ENCODE results near the gene C1orf198. TPM values are rescaled to one million over a fixed set of nuclear protein-coding genes. Genes with fewer than 3 reads are reported as not detected.

Gene C1orf198
- total and polyA plus RNA-seq, 8 donors: 16.5 to 35.3 (median 20.7) TPM

DNA sequence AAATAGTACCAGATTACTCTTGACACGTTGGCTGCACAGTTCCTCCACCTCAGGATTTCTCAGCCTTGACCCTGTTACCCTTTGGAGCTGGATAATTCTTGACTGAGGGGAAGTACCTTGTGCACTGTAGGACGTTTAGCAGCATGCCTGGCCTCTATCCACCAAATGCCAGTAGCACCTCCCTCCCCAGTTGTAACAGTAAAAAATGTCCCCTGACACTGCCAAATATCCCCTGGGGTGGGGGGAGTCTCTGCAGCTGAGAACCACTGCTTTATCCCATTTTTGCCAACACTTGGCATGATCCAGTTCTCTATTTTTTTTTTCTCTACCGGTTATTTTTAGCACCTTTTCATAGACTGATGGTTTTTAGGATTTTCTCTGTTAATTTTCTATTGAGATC is 34.0 kb downstream of the C1orf198 start:
- DNase-seq (no peak), ATAC-seq (no peak), FAIRE-seq (no peak)
- no peaks in the 10 kb centered on the region for H3K4me1 ChIP-seq
- intact Hi-C loops (cut with DNase I): no loop called here
- no peak overlapping the region for H3K4me3 ChIP-seq
- peaks cover 0 to 15% (median 0%) of the 10 kb centered on the region in 3 donors for H3K36me3 ChIP-seq
- TF ChIP-seq, protein P1, sequence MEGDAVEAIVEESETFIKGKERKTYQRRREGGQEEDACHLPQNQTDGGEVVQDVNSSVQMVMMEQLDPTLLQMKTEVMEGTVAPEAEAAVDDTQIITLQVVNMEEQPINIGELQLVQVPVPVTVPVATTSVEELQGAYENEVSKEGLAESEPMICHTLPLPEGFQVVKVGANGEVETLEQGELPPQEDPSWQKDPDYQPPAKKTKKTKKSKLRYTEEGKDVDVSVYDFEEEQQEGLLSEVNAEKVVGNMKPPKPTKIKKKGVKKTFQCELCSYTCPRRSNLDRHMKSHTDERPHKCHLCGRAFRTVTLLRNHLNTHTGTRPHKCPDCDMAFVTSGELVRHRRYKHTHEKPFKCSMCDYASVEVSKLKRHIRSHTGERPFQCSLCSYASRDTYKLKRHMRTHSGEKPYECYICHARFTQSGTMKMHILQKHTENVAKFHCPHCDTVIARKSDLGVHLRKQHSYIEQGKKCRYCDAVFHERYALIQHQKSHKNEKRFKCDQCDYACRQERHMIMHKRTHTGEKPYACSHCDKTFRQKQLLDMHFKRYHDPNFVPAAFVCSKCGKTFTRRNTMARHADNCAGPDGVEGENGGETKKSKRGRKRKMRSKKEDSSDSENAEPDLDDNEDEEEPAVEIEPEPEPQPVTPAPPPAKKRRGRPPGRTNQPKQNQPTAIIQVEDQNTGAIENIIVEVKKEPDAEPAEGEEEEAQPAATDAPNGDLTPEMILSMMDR (IDR thresholded peaks at IDR 0.05): no peak
- H3K27ac ChIP-seq: no peak overlapping the region
- WGBS, 2 donors: 41 to 46% methylated on average over 3 of the region's 3 CpGs
- H3K9me3 ChIP-seq: no peaks in the 10 kb centered on the region
- H3K27me3 ChIP-seq: no peaks in the 10 kb centered on the region

DNA sequence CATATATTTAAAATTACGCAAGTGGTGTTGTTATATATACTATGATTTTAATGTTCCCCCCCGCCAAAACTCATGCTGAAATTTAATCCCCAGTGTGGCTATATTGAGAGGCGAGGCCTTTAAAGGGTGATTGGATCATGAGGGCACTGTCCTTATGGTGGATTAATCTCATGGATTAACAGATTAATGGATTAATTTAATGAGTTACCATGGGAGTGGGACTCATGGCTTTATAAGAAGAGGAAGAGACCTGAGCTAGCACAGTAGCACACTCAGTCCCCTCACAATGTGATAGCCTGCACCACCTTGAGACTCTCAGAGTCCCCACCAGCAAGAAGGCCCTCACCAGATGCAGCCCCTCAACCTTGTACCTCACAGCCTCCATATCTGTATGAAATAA is 34.8 kb downstream of the C1orf198 start:
- DNase-seq (no peak), FAIRE-seq (no peak), ATAC-seq (no peak)
- Histone ChIP-seq H3K4me1 (no peaks in the 10 kb centered on the region), H3K4me3 (no peak overlapping the region), H3K9me3 (no peaks in the 10 kb centered on the region), H3K27me3 (no peaks in the 10 kb centered on the region), H3K36me3 (peaks cover 0 to 7% (median 0%) of the 10 kb centered on the region in 3 donors), H3K27ac (no peak overlapping the region)
- WGBS, 2 donors: 78 to 97% methylated on average over 3 of the region's 3 CpGs
- TF ChIP-seq, protein P1 (IDR thresholded peaks at IDR 0.05): no peak
- intact Hi-C loops (cut with DNase I): no loop called here

DNA sequence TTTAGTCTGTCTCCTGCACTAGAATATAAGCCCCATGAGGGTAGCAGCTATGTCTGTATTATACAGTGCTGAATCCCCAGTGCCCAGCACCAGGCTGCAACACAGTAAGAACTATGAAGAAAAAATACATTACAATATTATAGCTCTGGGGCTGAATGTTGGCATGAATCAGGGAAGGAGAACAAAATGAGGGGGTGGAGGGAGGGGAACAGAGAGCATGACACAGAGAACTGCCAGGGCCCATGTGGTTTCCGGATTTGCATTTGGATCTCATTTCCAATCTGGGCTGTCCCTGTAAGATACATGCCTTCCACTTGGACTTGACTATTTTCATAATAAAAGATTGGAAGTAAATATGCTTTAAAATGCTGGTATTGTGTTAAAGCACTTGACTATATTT is 35.8 kb downstream of the C1orf198 start:
- FAIRE-seq: no peak
- H3K9me3 ChIP-seq: no peaks in the 10 kb centered on the region
- no peak for ATAC-seq
- TF ChIP-seq, protein P1 (IDR thresholded peaks at IDR 0.05): no peak
- H3K27ac ChIP-seq: no peak overlapping the region
- no peak for DNase-seq
- WGBS, 2 donors: 79 to 88% methylated on average over 1 of the region's 1 CpG
- no peaks in the 10 kb centered on the region for H3K4me1 ChIP-seq
- no peaks in the 10 kb centered on the region for H3K27me3 ChIP-seq
- no peak overlapping the region for H3K4me3 ChIP-seq
- H3K36me3 ChIP-seq: no peaks in the 10 kb centered on the region
- intact Hi-C loops (cut with DNase I): no loop called here

DNA sequence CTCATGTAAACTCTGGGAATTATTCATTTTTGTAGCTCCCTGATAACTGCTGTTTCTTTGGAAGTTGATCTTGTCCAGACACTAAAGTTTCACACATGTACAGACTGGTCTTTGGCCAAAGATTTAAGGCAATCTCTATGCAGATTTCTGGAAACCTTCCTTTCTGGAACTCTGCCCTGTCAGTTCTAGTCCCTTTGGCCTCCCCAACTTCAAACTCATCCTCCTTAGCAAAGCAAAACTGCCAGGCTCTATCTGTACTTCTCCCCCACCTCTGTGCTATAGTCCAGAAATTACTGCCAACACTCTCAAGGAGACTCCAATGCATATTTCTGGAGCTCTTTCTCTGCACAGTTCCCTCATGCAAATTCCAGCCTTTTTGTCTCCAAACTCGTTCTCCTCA is 36.5 kb downstream of the C1orf198 start:
- H3K4me1 ChIP-seq: peaks cover 0 to 5% (median 0%) of the 10 kb centered on the region in 3 donors
- no peak for FAIRE-seq
- H3K27me3 ChIP-seq: no peaks in the 10 kb centered on the region
- ATAC-seq: no peak
- no peak overlapping the region for H3K27ac ChIP-seq
- no peak overlapping the region for H3K4me3 ChIP-seq
- TF ChIP-seq, protein P1 (IDR thresholded peaks at IDR 0.05): no peak
- intact Hi-C loops (cut with DNase I): no loop called here
- H3K36me3 ChIP-seq: no peaks in the 10 kb centered on the region
- DNase-seq: no peak
- WGBS, 2 donors: 77 to 82% methylated on average over 1 of the region's 1 CpG
- no peaks in the 10 kb centered on the region for H3K9me3 ChIP-seq

DNA sequence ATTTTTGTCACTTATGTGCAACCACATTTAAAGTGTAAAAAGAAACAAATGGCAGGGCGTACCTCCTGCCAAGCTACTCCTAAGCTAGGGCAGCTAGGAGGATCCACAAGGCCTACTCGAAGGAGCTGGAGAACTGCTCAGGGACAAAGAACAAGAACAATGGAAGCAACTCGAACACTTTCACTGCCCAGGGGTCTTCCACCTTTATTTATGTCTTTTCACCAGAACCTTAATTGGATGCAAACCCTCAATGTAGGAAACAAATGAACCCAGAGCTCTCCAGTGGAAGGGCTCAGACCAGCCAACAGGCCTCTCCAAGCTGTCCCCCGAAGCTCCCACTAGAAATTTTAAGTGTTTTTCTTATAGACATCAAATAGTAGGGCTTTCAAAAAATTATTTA is 39.9 kb downstream of the C1orf198 start:
- 90 to 95% methylated on average over 4 of the region's 4 CpGs for WGBS, 2 donors
- no peaks in the 10 kb centered on the region for H3K27me3 ChIP-seq

More for the DNA sequence above, 39.9 kb downstream of the C1orf198 start:
- Histone ChIP-seq H3K27ac (no peak overlapping the region), H3K4me1 (peaks cover 25 to 36% (median 26%) of the 10 kb centered on the region in 3 donors), H3K9me3 (no peaks in the 10 kb centered on the region), H3K36me3 (no peaks in the 10 kb centered on the region), H3K4me3 (no peak overlapping the region)
- TF ChIP-seq, protein P1 (IDR thresholded peaks at IDR 0.05): no peak
- FAIRE-seq (no peak), ATAC-seq (no peak), DNase-seq (no peak)
- intact Hi-C loops (cut with DNase I): no loop called here
